Ureter (tissue), 1 donor: ENCODE data around the gene KRTAP10-4. TPM values are rescaled to one million over a fixed set of nuclear protein-coding genes. Genes with fewer than 3 reads are reported as not detected.
"Not testable (repeated sequence)": the region's sequence is repeated elsewhere in the genome, so short reads cannot be mapped to it uniquely, and the experiment has no call there.

Experiments used
- DNase-seq: peaks from one replicate; pipeline ENCODE4 v3.0.0-alpha.2; 2020; ENCODE audit warnings: low spot score
- total RNA-seq: library from RNA; stranded (reverse); gene quantifications from one replicate; pipeline ENCODE4 v1.2.4, GENCODE V29; 2023
- donor health status: DM: yes; HTN: yes; CAD: no.

Gene KRTAP10-4
- total RNA-seq, 1 donor from 2014 or later, result not detected

- DNase-seq, result no peak
Observed at GRCh38 chr21:44534688-44535087, 38.8 kb upstream of the KRTAP10-4 start.

GRCh38 chr21:44535963-44536362 is 37.6 kb upstream of the KRTAP10-4 start:
- DNase-seq, result peak; percentile 13

- no peak for DNase-seq
Observed at GRCh38 chr21:44537930-44538911, 35.3 kb upstream of the KRTAP10-4 start.

GRCh38 chr21:44539046-44539445 is 34.5 kb upstream of the KRTAP10-4 start:
- DNase-seq, result no peak

- peak; percentile 40 for DNase-seq
Observed at GRCh38 chr21:44539991-44540666, 33.4 kb upstream of the KRTAP10-4 start, which contains the start of gene KRTAP10-1. Gene KRTAP10-1, minus strand, starts transcription at chr21:44540195. Its CDS starts 45 bp downstream, at chr21:44540150.

GRCh38 chr21:44540741-44541288 is 32.7 kb upstream of the KRTAP10-4 start:
- DNase-seq, result no peak

GRCh38 chr21:44542716-44543115 is 30.8 kb upstream of the KRTAP10-4 start:
- no peak for DNase-seq

- no peak for DNase-seq
Observed at GRCh38 chr21:44544566-44544965, 29.0 kb upstream of the KRTAP10-4 start.

GRCh38 chr21:44547656-44548331 is 25.7 kb upstream of the KRTAP10-4 start:
- DNase-seq, result no peak

- no peak for DNase-seq
Observed at GRCh38 chr21:44548381-44548780, 25.1 kb upstream of the KRTAP10-4 start.

- DNase-seq, result no peak
Observed at GRCh38 chr21:44548922-44549321, 24.6 kb upstream of the KRTAP10-4 start.

- no peak for DNase-seq
Observed at GRCh38 chr21:44549525-44550211, 23.9 kb upstream of the KRTAP10-4 start.

GRCh38 chr21:44550285-44550684 is 23.2 kb upstream of the KRTAP10-4 start:
- not testable (repeated sequence) for DNase-seq

GRCh38 chr21:44550807-44551206 is 22.7 kb upstream of the KRTAP10-4 start:
- DNase-seq, result no peak

GRCh38 chr21:44551340-44551961 is 22.1 kb upstream of the KRTAP10-4 start, which contains the start of gene KRTAP10-2:
Gene KRTAP10-2, minus strand, starts transcription at chr21:44551505. Its CDS starts 47 bp downstream, at chr21:44551458.
- DNase-seq, result no peak

- no peak for DNase-seq
Observed at GRCh38 chr21:44552136-44552535, 21.4 kb upstream of the KRTAP10-4 start.

GRCh38 chr21:44552681-44553080 is 20.8 kb upstream of the KRTAP10-4 start:
- no peak for DNase-seq

GRCh38 chr21:44555200-44555875 is 18.2 kb upstream of the KRTAP10-4 start:
- DNase-seq, result no peak

GRCh38 chr21:44556879-44557278 is 16.6 kb upstream of the KRTAP10-4 start:
- DNase-seq, result no peak
